ENCODE data around the gene GPX5.

GPX5 gene

DNA sequence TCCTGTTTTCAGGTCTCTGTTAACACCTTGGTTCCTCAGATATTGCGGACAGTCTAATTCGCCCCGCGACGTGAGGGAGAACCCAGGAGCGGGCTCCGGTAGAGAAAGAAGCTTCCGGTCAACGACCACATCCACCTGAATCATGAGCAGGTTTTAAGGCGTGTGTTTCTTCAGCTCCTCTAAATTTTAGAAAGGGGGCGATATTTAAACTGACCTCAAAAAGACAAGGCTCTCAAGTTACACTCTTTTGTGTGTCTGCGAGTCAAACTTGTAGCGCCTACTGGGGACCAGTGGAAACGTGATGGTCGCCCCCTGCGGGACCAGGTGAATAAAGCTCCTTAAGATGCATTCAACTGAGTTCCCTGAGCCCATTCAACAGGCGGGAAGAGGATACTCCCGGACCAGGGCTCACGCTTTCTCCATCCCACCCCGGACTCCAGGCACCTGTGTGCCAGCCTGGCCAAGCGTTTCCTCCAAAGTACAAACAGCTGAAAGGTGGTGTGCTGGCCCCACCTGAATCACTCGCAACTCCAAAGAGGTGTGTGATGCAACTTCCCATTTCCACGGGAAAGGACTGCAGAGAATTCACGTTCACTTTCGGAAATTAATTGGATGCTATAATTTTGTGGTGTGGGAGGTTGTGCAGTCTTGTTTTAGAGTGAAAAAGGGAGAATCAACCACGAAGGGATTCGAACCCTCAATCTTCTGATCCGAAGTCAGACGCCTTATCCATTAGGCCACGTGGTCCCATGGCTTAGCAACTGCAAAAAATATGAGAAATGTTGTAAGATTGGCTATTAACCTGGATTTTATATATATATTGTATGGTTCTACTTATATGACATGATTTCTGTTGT is 17.0 kb downstream of the GPX5 start:
- TF ChIP-seq CEBPB (IDR thresholded peaks at IDR 0.05) (peak; percentile 93), ZBTB7A (IDR thresholded peaks at IDR 0.05; ENCODE audit: low read depth) (no peak), CREB1 (IDR thresholded peaks at IDR 0.05; ENCODE audit: low read depth) (no peak), NFIC (IDR thresholded peaks at IDR 0.05) (peak; percentile 34; the same call in 1 of the 2 replicates), TCF12 (IDR thresholded peaks at IDR 0.05; ENCODE audit: low read depth) (peak; percentile 50; the same call in 1 of the 2 replicates), FOXM1 (IDR thresholded peaks at IDR 0.05; ENCODE audit: borderline replicate concordance, low read depth) (no peak), TAF1 (IDR thresholded peaks at IDR 0.05; ENCODE audit: low read depth) (no peak), RAD21 (IDR thresholded peaks at IDR 0.05; ENCODE audit: low read depth) (peak; percentile 39), EP300 (IDR thresholded peaks at IDR 0.05; ENCODE audit: borderline replicate concordance) (no peak), YY1 (IDR thresholded peaks at IDR 0.05; ENCODE audit: low read depth) (no peak), EGR1 (IDR thresholded peaks at IDR 0.05) (no peak), TEAD4 (IDR thresholded peaks at IDR 0.05) (peak; percentile 82)
- TF ChIP-seq, protein P1, sequence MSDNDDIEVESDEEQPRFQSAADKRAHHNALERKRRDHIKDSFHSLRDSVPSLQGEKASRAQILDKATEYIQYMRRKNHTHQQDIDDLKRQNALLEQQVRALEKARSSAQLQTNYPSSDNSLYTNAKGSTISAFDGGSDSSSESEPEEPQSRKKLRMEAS (IDR thresholded peaks at IDR 0.05), result peak; percentile 62
- TF ChIP-seq, protein P2, sequence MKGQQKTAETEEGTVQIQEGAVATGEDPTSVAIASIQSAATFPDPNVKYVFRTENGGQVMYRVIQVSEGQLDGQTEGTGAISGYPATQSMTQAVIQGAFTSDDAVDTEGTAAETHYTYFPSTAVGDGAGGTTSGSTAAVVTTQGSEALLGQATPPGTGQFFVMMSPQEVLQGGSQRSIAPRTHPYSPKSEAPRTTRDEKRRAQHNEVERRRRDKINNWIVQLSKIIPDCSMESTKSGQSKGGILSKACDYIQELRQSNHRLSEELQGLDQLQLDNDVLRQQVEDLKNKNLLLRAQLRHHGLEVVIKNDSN (IDR thresholded peaks at IDR 0.05), result peak; percentile 80
- TF ChIP-seq, protein P3, sequence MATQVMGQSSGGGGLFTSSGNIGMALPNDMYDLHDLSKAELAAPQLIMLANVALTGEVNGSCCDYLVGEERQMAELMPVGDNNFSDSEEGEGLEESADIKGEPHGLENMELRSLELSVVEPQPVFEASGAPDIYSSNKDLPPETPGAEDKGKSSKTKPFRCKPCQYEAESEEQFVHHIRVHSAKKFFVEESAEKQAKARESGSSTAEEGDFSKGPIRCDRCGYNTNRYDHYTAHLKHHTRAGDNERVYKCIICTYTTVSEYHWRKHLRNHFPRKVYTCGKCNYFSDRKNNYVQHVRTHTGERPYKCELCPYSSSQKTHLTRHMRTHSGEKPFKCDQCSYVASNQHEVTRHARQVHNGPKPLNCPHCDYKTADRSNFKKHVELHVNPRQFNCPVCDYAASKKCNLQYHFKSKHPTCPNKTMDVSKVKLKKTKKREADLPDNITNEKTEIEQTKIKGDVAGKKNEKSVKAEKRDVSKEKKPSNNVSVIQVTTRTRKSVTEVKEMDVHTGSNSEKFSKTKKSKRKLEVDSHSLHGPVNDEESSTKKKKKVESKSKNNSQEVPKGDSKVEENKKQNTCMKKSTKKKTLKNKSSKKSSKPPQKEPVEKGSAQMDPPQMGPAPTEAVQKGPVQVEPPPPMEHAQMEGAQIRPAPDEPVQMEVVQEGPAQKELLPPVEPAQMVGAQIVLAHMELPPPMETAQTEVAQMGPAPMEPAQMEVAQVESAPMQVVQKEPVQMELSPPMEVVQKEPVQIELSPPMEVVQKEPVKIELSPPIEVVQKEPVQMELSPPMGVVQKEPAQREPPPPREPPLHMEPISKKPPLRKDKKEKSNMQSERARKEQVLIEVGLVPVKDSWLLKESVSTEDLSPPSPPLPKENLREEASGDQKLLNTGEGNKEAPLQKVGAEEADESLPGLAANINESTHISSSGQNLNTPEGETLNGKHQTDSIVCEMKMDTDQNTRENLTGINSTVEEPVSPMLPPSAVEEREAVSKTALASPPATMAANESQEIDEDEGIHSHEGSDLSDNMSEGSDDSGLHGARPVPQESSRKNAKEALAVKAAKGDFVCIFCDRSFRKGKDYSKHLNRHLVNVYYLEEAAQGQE (IDR thresholded peaks at IDR 0.05; ENCODE audit: low read depth), result no peak

DNA sequence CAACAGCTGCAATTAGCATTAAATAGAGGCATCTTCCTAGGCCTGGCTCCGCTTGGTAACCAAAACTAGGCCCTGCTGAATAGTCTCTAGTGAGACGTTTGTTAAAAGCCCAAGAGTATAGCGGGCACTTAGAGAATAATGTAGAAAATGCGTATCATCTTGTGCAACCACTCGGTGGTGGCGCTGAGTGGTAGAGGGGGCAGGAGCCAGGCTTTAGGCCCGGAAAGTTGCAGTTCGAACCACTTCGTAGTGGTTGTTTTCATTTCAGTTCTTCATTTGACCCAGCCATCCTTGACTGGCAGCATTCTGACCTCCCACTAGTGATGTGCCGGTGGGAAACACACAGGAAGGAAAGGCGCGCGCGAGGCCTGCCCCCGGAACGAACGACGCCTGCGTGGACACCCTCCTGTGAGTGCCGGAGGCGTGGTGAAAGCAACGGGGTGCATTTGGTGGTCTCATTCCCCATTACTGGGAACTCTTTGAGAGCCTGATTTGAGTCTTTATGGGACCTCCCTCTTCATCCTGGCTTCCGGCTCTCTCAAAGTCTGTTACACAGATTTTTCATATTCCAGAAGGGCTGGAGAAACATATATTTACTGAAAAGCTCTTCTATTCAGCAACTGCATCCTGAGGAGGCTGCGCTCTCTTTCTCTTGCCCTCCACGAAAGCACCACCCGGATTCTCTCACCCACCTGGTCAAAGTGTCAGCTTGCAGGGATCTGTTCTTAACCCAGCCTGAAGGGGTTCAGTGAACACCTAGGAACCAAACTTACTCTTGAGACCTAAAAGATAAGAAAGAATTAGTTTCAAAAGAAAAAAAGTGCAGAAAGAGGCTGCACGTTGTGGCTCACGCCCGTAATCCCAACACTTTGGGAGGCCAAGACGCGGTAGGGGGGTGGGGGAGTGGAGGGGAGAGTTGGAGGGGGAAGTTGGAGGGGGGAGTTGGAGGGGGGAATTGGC is 18.2 kb downstream of the GPX5 start:
- TF ChIP-seq TEAD4 (IDR thresholded peaks at IDR 0.05), result no peak
- TF ChIP-seq TCF12 (IDR thresholded peaks at IDR 0.05; ENCODE audit: low read depth), result no peak
- no peak for TF ChIP-seq EP300 (IDR thresholded peaks at IDR 0.05; ENCODE audit: borderline replicate concordance)

DNA sequence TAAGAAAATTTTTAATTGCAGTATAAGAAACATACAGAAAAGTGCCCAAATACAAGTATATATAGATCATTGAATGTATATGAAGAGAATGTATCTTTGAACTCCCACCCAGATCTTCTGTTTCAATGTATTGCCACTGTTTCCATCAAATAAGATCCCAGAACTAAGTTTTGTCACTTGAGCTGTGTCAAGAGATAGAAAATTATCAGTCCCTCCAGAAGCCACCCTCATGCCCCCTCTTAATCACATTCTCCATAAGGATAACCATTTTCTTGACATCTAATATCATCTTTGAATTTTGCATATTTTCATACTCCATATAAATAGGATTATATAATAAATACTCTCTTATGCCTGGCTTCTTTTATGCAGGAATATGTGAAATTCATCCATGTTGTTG is 20.3 kb downstream of the GPX5 start:
- TF ChIP-seq TCF12 (IDR thresholded peaks at IDR 0.05; ENCODE audit: low read depth) (no peak), EGR1 (IDR thresholded peaks at IDR 0.05) (no peak)

DNA sequence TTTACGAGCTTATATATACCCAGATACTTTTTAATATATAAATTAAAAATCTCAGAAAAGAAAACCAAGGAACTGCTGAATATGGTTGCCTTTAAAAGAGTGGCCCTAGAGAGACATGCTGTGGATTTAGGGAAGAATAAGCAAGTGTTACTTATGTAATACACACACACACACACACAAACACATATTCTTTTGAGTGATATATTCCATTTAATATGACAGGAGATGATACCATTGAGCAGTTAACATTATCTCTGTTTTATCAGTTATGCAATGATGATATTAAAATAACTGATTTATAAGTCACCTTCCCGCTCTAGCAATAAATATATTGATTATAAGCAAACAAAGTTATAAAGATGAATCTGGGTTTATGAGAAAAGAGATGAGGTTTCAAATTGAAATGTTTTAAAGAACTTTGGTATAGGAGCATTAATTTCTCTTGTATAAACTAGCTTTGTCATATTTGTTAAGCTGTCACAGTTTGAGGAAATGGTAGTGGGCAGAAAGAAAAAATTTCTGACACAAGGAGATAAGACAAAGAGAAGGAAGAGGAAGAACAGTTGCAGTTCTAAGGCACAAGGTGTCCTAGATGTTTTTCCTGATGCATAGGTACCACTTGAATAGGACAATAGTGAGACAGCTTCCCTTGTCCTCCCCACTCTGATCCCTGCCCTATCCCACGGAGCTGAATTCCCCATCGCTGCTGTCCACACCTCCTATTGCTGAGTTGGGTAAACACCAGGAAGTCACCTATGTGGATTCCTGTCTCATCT is 26.4 kb downstream of the GPX5 start:
- TF ChIP-seq, protein P3 (IDR thresholded peaks at IDR 0.05; ENCODE audit: low read depth), result no peak

DNA sequence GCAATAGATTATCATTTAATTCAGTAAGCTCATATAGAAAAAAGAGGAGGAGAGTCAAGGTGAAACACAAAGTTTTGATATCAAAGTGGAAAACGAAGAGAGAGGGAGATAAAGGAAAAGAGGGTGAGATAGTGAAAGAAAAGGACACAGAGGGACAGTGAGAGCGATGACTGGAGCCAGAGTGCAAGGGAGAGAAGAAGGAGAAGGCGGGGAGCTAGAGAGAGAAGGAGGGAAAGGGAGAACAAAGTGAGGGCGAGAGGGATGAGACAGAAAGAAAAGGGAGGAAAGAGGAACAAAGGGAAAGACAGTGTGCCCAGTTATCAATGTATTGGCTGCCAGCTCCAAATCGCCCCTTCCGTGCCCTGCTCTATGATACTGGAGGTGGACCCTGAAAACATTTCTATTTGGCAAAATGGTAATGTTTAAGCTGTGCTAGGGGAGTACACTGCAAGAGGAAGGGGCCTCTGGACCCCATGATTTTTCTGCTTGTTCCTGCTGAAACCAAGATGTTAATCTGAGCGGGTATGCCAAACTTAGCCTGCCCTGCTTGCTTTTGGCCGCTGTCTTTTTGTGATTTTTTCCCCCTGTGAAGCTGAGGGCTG is 27.8 kb downstream of the GPX5 start:
- no peak for TF ChIP-seq EP300 (IDR thresholded peaks at IDR 0.05; ENCODE audit: borderline replicate concordance)
- no peak for TF ChIP-seq EGR1 (IDR thresholded peaks at IDR 0.05)
- no peak for TF ChIP-seq TCF12 (IDR thresholded peaks at IDR 0.05; ENCODE audit: low read depth)
- TF ChIP-seq, protein P2 (IDR thresholded peaks at IDR 0.05), result no peak
- TF ChIP-seq NFIC (IDR thresholded peaks at IDR 0.05), result no peak
- no peak for TF ChIP-seq YY1 (IDR thresholded peaks at IDR 0.05; ENCODE audit: low read depth)
- TF ChIP-seq, protein P1 (IDR thresholded peaks at IDR 0.05), result no peak
- TF ChIP-seq TEAD4 (IDR thresholded peaks at IDR 0.05), result no peak
- TF ChIP-seq ZBTB7A (IDR thresholded peaks at IDR 0.05; ENCODE audit: low read depth), result no peak
- TF ChIP-seq TAF1 (IDR thresholded peaks at IDR 0.05; ENCODE audit: low read depth), result no peak
- TF ChIP-seq FOXM1 (IDR thresholded peaks at IDR 0.05; ENCODE audit: borderline replicate concordance, low read depth), result no peak
- no peak for TF ChIP-seq CREB1 (IDR thresholded peaks at IDR 0.05; ENCODE audit: low read depth)
- TF ChIP-seq, protein P3 (IDR thresholded peaks at IDR 0.05; ENCODE audit: low read depth), result no peak
- TF ChIP-seq CEBPB (IDR thresholded peaks at IDR 0.05), result no peak
